Epithelial cell of esophagus (primary cell): ENCODE results near the gene PIGR.

Source experiments
- DNase-seq: peaks from one replicate; pipeline ENCODE4 v3.0.0; 2010; ENCODE audit warnings: low read depth
- H3K4me3 ChIP-seq: 2 replicates; pipeline ENCODE4 v1.5.1; 2011; ENCODE audit warnings: mild to moderate bottlenecking, low read length, control low read depth
- CTCF ChIP-seq: IDR thresholded peaks from 2 replicates; pipeline ENCODE4 v1.5.1; 2011; ENCODE audit warnings: low read depth, mild to moderate bottlenecking, low read length, control low read depth, inconsistent platforms; ENCODE audit not compliant: insufficient read depth; ENCODE audit errors: missing control alignments

PIGR gene

DNA sequence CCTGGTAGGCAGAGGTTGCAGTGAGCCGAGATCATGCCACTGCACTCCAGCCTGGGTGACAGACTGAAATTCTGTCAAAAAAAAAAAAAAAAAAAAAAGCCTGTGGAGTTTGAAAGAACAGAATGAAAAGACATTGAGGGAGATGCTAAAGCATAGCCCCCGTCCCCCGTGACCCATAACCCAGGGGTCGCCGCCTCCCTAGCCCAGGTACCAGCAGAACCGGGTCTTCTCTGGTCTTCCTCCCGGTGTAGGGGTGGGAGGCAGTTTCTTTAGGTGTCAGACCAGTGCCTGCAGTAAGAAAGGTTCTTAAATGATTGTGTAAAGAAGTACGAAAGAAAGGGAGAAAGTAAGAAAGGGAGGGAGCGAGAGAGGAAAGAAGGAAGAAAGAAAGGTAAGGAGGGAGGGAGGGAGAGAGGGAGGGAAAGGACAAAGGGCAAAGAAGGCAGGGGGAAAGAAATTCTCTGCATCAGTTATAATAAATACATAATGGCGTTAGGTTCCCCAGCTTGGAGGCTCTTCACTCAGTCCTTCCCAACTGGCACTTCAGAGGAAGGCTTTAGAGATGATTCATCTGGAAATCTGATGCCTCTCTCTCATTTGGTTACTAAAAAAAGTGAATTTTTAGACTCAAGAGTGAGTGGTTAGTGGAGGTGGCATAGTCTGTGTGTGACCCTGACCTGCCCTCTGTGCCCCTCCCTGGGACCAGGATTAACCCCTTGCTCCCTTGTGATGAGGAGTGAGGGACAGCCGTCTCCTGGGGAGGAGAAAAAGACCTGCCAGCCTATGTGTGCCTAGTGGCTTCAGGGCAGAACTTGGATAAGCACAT, 48.0 kb downstream of the PIGR start:
- no peak for TF ChIP-seq CTCF

DNA sequence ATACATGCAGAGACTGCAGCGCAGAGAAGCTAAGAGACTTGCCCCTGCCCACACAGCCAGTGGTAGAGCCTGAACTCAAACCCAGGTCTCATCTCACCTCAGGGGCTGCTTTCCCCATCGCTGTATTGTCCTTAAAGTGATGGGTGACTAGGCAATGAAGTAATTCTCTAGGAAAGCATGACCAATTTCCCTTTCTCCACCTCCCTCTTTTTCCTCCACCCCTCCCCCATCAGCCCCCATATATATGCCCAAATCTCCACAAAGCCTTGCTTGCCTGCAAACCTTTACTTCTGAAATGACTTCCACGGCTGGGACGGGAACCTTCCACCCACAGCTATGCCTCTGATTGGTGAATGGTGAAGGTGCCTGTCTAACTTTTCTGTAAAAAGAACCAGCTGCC, 49.1 kb downstream of the PIGR start, which contains the start of gene IL24:
Gene IL24 (plus strand): TSS at position 269 of the 400 bp plus-strand sequence. CDS start 390 bp downstream, outside the sequence.
- peak; percentile 47 for DNase-seq
- TF ChIP-seq CTCF = no peak
- no peak within 1 kb of the TSS for H3K4me3 ChIP-seq

More for the DNA sequence above, 48.0 kb downstream of the PIGR start:
- H3K4me3 ChIP-seq = no peak overlapping the region
- DNase-seq = peak; percentile 65

DNA sequence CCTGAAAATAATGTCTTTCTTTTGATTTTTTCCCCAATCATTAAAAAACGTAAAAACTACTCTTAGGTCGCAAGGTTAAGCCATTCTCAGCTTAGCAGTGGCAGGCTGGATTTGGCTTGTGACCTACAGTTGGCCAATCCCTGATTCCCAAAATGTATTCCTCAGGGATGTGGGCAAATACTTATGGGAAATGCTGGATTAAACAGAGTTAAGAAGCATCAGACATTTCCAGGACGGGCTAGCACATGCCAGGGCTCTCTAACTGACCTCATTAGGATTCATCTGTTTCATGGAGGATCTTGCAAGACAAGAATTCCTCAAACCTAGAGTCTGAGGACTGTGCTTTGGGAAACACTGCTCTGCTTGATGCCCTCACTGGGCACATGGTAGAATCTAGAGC, 50.0 kb downstream of the PIGR start:
- peak; percentile 82 for DNase-seq
- no peak for TF ChIP-seq CTCF

DNA sequence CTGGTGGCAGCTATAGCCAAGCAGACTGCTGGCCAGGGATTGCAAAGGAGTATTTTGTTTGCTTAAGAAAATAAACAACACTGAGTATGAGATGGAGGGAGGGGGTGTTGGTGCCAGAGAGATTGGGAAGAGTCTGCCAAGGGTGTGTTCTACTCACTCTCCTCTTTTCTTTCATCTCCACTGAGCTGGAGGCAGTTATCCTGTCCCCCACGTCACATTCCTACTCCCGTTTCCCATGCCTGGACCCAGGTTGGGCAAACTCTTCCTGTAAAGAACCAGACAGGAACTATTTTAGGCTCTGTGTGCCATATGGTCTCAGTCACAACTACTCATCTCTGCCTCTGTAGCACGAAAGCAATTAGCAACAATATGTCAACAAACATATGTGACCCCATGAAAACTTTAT, 50.4 kb downstream of the PIGR start:
- peak; percentile 81 for DNase-seq
- no peak overlapping the region for H3K4me3 ChIP-seq
- TF ChIP-seq CTCF = no peak

More for the DNA sequence above, 50.0 kb downstream of the PIGR start:
- no peak overlapping the region for H3K4me3 ChIP-seq

DNA sequence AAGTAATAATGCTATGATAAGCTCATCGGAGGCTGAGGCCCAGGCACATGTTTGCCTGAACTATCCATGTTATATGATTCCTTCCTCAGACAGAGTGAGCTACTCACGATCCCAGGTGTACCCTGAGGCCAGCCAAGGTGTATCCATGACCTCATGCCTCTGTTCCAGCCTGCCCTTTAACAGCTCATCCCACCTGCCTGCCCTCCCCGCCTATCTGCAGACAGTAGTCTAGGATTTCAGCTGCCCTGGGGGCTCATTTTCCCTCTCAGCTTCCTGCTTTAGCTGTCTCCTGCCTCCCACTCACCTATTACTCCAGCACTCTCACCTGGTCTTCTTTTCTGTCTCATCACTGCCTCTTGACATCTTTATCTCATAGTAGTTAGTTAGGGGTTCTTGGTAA, 50.9 kb downstream of the PIGR start:
- H3K4me3 ChIP-seq = no peak overlapping the region
- no peak for TF ChIP-seq CTCF
- DNase-seq = peak; percentile 100

DNA sequence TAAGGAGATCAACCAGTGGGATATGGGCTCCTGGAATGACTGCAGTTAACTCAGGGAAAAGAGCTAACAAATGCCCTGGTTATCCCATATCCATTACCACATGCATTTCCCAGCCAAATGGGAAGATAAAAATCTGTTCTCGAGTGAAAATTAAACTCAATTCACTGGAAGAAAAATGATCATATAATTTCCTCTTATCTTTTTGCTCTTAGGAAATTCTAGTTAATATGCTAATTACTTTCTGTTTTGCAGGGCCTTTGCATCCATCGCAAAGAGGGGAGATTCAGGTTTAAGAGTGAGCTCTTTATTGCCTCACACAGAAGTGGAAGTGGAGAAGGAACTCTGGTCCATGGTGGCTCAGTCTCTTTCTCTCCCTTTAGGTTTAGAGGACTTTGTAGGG, 52.9 kb downstream of the PIGR start:
- H3K4me3 ChIP-seq = no peak overlapping the region
- TF ChIP-seq CTCF = no peak
- no peak for DNase-seq
